Neutrophil (primary cell): ENCODE results near the gene SOCS2.
A peak's percentile ranks its signal among the peaks of the same experiment; 100 is the strongest.

Experiments used
- H3K27ac ChIP-seq: fragments of 200-600 bp; sonication (generic); 2 replicates; pipeline ENCODE4 v1.5.1; 2016; ENCODE audit warnings: mild to moderate bottlenecking, moderate library complexity
- H3K27me3 ChIP-seq: fragments of 200-600 bp; sonication (generic); 2 replicates; pipeline ENCODE4 v1.6.0; 2016; ENCODE audit warnings: mild to moderate bottlenecking
- H3K36me3 ChIP-seq: fragments of 200-600 bp; sonication (generic); 2 replicates; pipeline ENCODE4 v1.5.1; 2017
- H3K4me1 ChIP-seq, 2 experiments: fragments of 200-600 bp in 1 of 2; sonication (generic) in 1 of 2; 1 replicate in 1 of 2; 2 replicates in 1 of 2; pipeline versions ENCODE4 v1.5.1 to v1.6.1; 2013 to 2016; ENCODE audit warnings: low read depth in 1 of 2, low read length in 1 of 2, mild to moderate bottlenecking in 1 of 2, moderate library complexity in 1 of 2; ENCODE audit not compliant: control insufficient read depth in 1 of 2, insufficient read depth in 1 of 2
- H3K4me3 ChIP-seq, 2 experiments: fragments of 200-600 bp in 1 of 2; sonication (generic) in 1 of 2; 1 replicate in 1 of 2; 2 replicates in 1 of 2; pipeline ENCODE4 v1.5.1; 2013 to 2016; ENCODE audit warnings: low read depth in 1 of 2, low read length in 1 of 2, mild to moderate bottlenecking in 1 of 2, moderate library complexity in 1 of 2
- H3K9me3 ChIP-seq: fragments of 200-600 bp; sonication (generic); 2 replicates; pipeline ENCODE4 v1.5.1; 2016
- CTCF ChIP-seq: fragments of 200-600 bp; sonication (generic); IDR thresholded peaks from 2 replicates; pipeline ENCODE4 v1.5.1; 2016; ENCODE audit warnings: antibody characterized with exemption

Gene SOCS2, protein sequence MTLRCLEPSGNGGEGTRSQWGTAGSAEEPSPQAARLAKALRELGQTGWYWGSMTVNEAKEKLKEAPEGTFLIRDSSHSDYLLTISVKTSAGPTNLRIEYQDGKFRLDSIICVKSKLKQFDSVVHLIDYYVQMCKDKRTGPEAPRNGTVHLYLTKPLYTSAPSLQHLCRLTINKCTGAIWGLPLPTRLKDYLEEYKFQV

GRCh38 chr12:93571925-93572711 is at the start of gene SOCS2:
Gene SOCS2, plus strand, starts transcription at chr12:93572675. Its CDS starts 223 bp downstream, at chr12:93572898.
- H3K27me3 ChIP-seq, result peaks cover 100% of the 10 kb centered on the region
- no peak within 1 kb of the TSS for H3K27ac ChIP-seq
- no peak for TF ChIP-seq CTCF
- H3K36me3 ChIP-seq, result no peaks in the 10 kb centered on the region
- H3K9me3 ChIP-seq, result no peaks in the 10 kb centered on the region
- H3K4me1 ChIP-seq, result peaks cover 34 to 40% of the 10 kb centered on the region in 2 experiments
- H3K4me3 ChIP-seq, result peak within 1 kb of the TSS; percentile 43 to 67

GRCh38 chr12:93524386-93525133 is 47.9 kb upstream of the SOCS2 start:
- H3K9me3 ChIP-seq, result no peaks in the 10 kb centered on the region
- H3K36me3 ChIP-seq, result no peaks in the 10 kb centered on the region
- TF ChIP-seq CTCF, result no peak
- H3K4me1 ChIP-seq, result no peaks in the 10 kb centered on the region
- no peaks in the 10 kb centered on the region for H3K27me3 ChIP-seq
- no peak overlapping the region for H3K27ac ChIP-seq
- H3K4me3 ChIP-seq, result no peak overlapping the region

DNA sequence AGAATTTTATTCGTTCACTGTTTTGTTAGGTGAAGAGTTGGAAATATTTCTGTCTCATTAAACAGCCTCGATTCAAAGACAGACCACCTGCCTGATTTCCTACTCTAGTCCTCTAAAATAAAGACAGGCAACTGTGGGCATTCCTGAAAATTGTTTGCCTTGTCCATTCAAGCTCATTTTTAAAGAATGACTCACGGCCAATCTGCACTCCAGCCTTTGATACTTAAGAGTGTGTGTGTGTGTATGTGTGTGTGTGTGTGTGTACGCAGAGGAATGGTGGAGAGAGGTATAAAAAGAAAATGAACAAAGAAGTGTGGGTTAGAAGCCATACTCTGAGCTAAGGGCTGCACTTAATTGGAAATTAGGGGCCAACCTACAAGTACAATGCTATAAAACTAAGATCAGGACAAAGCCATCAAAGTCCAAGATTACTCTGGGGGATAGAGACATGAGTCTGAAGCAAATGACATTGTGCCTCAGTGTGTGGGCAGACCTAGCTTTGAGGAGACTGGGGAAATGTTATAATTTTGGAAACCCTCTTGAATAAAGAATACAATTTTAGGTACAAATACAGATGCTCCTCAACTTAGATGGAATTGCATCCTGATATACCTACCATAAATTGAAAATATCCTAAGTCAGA is 45.6 kb upstream of the SOCS2 start:
- peaks cover 0 to 6% of the 10 kb centered on the region in 2 experiments for H3K4me1 ChIP-seq
- no peaks in the 10 kb centered on the region for H3K9me3 ChIP-seq
- no peak overlapping the region for H3K27ac ChIP-seq
- no peaks in the 10 kb centered on the region for H3K27me3 ChIP-seq
- H3K36me3 ChIP-seq, result no peaks in the 10 kb centered on the region
- no peak overlapping the region for H3K4me3 ChIP-seq
- TF ChIP-seq CTCF, result no peak

GRCh38 chr12:93530358-93530757 is 42.1 kb upstream of the SOCS2 start:
- H3K4me3 ChIP-seq, result no peak overlapping the region
- no peaks in the 10 kb centered on the region for H3K36me3 ChIP-seq
- H3K9me3 ChIP-seq, result no peaks in the 10 kb centered on the region
- no peak overlapping the region for H3K27ac ChIP-seq
- H3K27me3 ChIP-seq, result no peaks in the 10 kb centered on the region
- H3K4me1 ChIP-seq, result peaks cover 0 to 6% of the 10 kb centered on the region in 2 experiments
- TF ChIP-seq CTCF, result no peak

DNA sequence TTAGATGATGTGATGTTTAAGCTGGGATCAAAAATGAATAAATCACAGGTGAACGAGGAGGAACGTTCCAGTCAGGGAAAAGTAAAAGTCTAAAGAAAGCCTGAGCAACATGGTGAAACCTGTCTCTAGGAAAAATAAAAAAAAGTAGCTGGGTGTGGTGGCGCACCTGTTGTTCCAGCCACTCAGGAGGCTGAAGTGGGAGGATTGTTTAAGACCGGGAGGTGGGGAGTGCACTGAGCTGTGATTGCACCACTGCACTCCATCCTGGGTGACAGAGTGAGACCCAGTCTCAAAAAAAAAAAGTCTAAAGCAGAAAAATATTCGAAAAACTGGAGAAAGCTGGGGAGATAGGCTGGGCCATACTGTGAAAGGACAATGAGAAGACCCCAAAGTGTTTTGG is 39.2 kb upstream of the SOCS2 start:
- no peak overlapping the region for H3K27ac ChIP-seq
- H3K36me3 ChIP-seq, result no peaks in the 10 kb centered on the region
- peaks cover 0 to 6% of the 10 kb centered on the region in 2 experiments for H3K4me1 ChIP-seq
- peaks cover 4% of the 10 kb centered on the region for H3K27me3 ChIP-seq
- H3K4me3 ChIP-seq, result no peak overlapping the region
- no peaks in the 10 kb centered on the region for H3K9me3 ChIP-seq
- no peak for TF ChIP-seq CTCF
